Muscle layer of duodenum (tissue), 2 donors: ENCODE measurements around the gene ETV6.

Experiments
- H3K27ac ChIP-seq: one replicate; pipeline ENCODE4 v1.7.0; 2013; ENCODE audit warnings: mild to moderate bottlenecking, low read length
- H3K27me3 ChIP-seq: one replicate; pipeline ENCODE4 v1.7.0; 2013; ENCODE audit warnings: low read depth, mild to moderate bottlenecking, control low read depth, low read length
- H3K36me3 ChIP-seq, 2 donors: one replicate each; pipeline ENCODE4 v1.7.0; 2013; ENCODE audit warnings: low read length in 2 of 2, control low read depth in 1 of 2, mild to moderate bottlenecking in 1 of 2; ENCODE audit not compliant: insufficient read depth in 2 of 2, control insufficient read depth in 1 of 2
- H3K4me1 ChIP-seq, 2 donors: one replicate each; pipeline ENCODE4 v1.7.0; 2013; ENCODE audit warnings: low read length in 2 of 2, mild to moderate bottlenecking in 2 of 2, control low read depth in 1 of 2, moderate library complexity in 1 of 2; ENCODE audit not compliant: insufficient read depth in 2 of 2, control insufficient read depth in 1 of 2
- H3K4me3 ChIP-seq, 2 donors: one replicate each; pipeline ENCODE4 v1.7.0; 2013; ENCODE audit warnings: low read length in 2 of 2, low read depth in 1 of 2, mild to moderate bottlenecking in 1 of 2
- H3K9me3 ChIP-seq, 2 donors: one replicate each; pipeline ENCODE4 v1.7.0; 2013; ENCODE audit warnings: low read length in 2 of 2, control low read depth in 1 of 2, mild to moderate bottlenecking in 1 of 2; ENCODE audit not compliant: control insufficient read depth in 1 of 2
- donor health status: healthy.

ETV6 gene

DNA sequence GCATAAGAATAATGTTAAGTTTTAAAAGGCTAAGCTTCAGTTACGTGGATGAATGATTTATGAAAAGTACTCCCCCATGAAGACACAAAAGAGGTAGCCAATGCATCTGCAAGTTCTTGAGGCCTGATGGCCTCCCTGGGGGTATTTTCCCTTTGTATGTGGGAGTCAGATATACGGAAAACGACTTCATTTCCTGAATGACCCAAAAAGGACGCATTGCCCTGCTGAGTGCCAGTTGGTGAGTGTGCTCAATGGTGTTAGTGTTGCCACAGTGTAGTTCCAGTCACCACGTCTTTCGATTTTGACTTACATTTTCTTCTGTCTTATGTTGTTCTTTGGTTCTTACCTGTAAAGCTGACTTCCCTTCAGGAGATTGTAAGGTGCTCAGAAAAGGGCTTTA, 8.0 kb downstream of the ETV6 start:
- H3K27me3 ChIP-seq: no peaks in the 10 kb centered on the region
- H3K36me3 ChIP-seq: peaks cover 0 to 10% of the 10 kb centered on the region in 2 donors
- H3K4me1 ChIP-seq: peaks cover 14 to 60% of the 10 kb centered on the region in 2 donors
- H3K27ac ChIP-seq: peak overlapping the region; percentile 57
- no peaks in the 10 kb centered on the region for H3K9me3 ChIP-seq
- no peak overlapping the region for H3K4me3 ChIP-seq

DNA sequence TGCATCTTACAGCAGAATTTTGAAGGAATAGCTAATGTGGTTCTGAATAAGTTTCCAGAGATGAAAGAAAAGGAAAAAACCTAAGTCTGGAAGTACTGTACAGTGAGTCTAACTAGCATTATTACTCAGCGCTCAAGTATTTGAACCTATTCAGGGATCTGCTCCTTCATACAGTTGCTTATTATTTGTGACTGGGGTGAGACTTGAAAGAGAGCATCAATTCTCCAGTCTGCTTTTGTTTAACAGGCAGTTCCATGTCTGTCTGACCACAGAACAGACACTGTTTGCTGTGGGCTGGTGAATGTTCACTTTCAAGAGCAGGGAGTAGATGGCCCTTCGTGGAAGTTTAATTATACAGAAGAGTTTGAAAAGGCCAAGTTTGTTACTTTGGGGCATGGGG, 9.3 kb downstream of the ETV6 start:
- H3K36me3 ChIP-seq: peaks cover 0 to 10% of the 10 kb centered on the region in 2 donors
- peak overlapping the region; percentile 17 for H3K27ac ChIP-seq
- H3K27me3 ChIP-seq: no peaks in the 10 kb centered on the region
- peaks cover 8 to 65% of the 10 kb centered on the region in 2 donors for H3K4me1 ChIP-seq
- H3K4me3 ChIP-seq: no peak overlapping the region
- H3K9me3 ChIP-seq: no peaks in the 10 kb centered on the region

GRCh38 chr12:11660624-11661023, 11.2 kb downstream of the ETV6 start:
- H3K4me1 ChIP-seq: peaks cover 6 to 51% of the 10 kb centered on the region in 2 donors
- no peaks in the 10 kb centered on the region for H3K9me3 ChIP-seq
- peaks cover 0 to 10% of the 10 kb centered on the region in 2 donors for H3K36me3 ChIP-seq
- H3K27me3 ChIP-seq: no peaks in the 10 kb centered on the region
- no peak overlapping the region for H3K4me3 ChIP-seq
- no peak overlapping the region for H3K27ac ChIP-seq

- H3K4me3 ChIP-seq: no peak overlapping the region
- no peaks in the 10 kb centered on the region for H3K27me3 ChIP-seq
- H3K4me1 ChIP-seq: peaks cover 7 to 52% of the 10 kb centered on the region in 2 donors
- peaks cover 0 to 10% of the 10 kb centered on the region in 2 donors for H3K36me3 ChIP-seq
- no peaks in the 10 kb centered on the region for H3K9me3 ChIP-seq
- H3K27ac ChIP-seq: no peak overlapping the region
Observed at GRCh38 chr12:11661491-11662089, 12.1 kb downstream of the ETV6 start.

GRCh38 chr12:11662369-11662768, 12.9 kb downstream of the ETV6 start:
- peaks cover 7 to 55% of the 10 kb centered on the region in 2 donors for H3K4me1 ChIP-seq
- H3K27ac ChIP-seq: no peak overlapping the region
- no peaks in the 10 kb centered on the region for H3K9me3 ChIP-seq
- H3K36me3 ChIP-seq: peaks cover 0 to 10% of the 10 kb centered on the region in 2 donors
- no peaks in the 10 kb centered on the region for H3K27me3 ChIP-seq
- no peak overlapping the region for H3K4me3 ChIP-seq

DNA sequence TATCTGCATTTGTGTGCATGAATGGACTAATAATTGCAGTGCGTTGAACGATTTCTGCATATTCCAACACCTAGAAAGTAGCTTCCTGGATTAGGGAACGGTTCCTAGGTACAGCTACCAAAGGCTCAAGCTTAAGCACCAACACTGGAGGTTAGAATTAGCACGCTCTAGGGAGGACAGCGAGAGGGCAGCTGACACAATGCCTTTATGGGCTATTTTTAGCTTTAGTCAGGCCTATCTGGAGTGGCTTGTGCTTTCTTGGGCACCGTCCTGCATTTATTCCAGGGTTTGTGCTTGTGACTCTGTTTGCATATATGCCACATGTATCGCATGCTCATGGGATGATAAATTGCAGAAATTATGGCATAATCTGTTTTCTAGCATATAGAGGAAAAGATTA, 13.7 kb downstream of the ETV6 start:
- Histone ChIP-seq H3K4me1 (peaks cover 7 to 54% of the 10 kb centered on the region in 2 donors), H3K27me3 (no peaks in the 10 kb centered on the region), H3K9me3 (no peaks in the 10 kb centered on the region), H3K27ac (no peak overlapping the region), H3K4me3 (no peak overlapping the region), H3K36me3 (peaks cover 0 to 10% of the 10 kb centered on the region in 2 donors)

DNA sequence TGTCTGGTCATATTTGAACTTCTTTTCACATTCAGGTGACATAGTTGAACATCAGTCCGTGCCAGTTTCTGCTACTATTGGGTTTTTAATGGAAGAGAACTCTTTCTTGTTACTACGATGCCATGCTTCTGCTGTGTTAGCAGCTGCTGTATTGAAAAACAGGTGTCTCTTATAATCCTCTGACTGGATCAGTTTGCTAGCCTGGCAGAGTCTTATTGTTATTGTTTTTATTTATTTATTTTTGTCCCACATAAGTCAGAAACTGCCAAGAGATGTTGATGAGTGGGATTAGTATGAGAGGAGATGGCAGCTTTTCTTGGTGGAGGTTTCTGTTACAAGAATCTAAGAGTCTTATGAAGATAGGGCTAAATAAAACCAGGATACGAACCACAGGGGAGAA, 14.6 kb downstream of the ETV6 start:
- no peaks in the 10 kb centered on the region for H3K9me3 ChIP-seq
- no peaks in the 10 kb centered on the region for H3K27me3 ChIP-seq
- H3K4me1 ChIP-seq: peaks cover 7 to 54% of the 10 kb centered on the region in 2 donors
- peaks cover 0 to 10% of the 10 kb centered on the region in 2 donors for H3K36me3 ChIP-seq
- no peak overlapping the region for H3K4me3 ChIP-seq
- H3K27ac ChIP-seq: no peak overlapping the region

GRCh38 chr12:11666131-11667050, 16.9 kb downstream of the ETV6 start:
- Histone ChIP-seq H3K27me3 (no peaks in the 10 kb centered on the region), H3K4me1 (peaks cover 4 to 57% of the 10 kb centered on the region in 2 donors), H3K4me3 (no peak overlapping the region), H3K36me3 (peaks cover 0 to 9% of the 10 kb centered on the region in 2 donors), H3K27ac (no peak overlapping the region), H3K9me3 (no peaks in the 10 kb centered on the region)

DNA sequence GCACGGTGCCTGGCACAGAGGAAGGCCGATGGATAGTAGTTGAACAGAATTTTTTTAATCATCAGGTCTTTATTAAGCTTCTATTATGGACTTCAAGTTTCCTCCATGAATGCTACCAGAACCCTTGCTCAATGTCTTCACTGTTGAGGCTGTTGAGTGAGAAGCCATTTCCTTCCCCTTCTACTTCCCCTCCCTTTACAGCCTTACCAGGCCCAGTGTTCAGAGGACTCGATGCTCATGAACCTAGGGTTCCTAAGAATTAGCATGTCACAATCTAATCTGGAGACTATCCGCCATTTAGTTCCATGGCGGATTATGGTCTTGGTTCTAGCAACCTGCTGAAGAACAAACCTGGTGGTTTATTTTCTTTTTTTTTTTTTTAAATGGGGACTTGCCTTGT, 17.7 kb downstream of the ETV6 start:
- H3K4me1 ChIP-seq: peaks cover 5 to 57% of the 10 kb centered on the region in 2 donors
- H3K4me3 ChIP-seq: no peak overlapping the region
- no peaks in the 10 kb centered on the region for H3K27me3 ChIP-seq
- H3K36me3 ChIP-seq: peaks cover 0 to 1% of the 10 kb centered on the region in 2 donors
- H3K27ac ChIP-seq: no peak overlapping the region
- H3K9me3 ChIP-seq: no peaks in the 10 kb centered on the region

DNA sequence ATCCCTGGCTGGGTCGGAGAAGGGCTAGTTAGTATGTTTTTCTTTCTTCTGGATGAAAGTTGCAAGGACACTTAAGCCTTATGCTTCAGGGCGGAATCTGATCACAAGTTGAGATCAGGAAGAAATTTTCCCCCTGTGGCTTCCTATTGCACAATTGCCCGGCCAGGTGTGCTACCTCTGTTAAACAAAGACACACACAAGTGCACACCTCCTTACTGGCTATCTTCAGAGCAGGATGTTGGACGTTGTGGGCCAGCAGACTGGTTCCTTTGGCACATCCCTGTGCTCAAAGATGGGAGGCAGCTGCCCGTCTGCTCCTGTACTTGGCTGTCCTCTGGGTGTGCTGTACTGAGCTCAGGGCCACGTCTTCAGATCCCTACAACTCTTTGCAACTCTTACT, 19.1 kb downstream of the ETV6 start:
- no peaks in the 10 kb centered on the region for H3K9me3 ChIP-seq
- no peaks in the 10 kb centered on the region for H3K36me3 ChIP-seq
- no peak overlapping the region for H3K4me3 ChIP-seq
- H3K27ac ChIP-seq: no peak overlapping the region
- peaks cover 9 to 54% of the 10 kb centered on the region in 2 donors for H3K4me1 ChIP-seq
- H3K27me3 ChIP-seq: no peaks in the 10 kb centered on the region

- no peaks in the 10 kb centered on the region for H3K36me3 ChIP-seq
- H3K27me3 ChIP-seq: no peaks in the 10 kb centered on the region
- no peak overlapping the region for H3K4me3 ChIP-seq
- peaks cover 9 to 61% of the 10 kb centered on the region in 2 donors for H3K4me1 ChIP-seq
- H3K9me3 ChIP-seq: no peaks in the 10 kb centered on the region
- H3K27ac ChIP-seq: no peak overlapping the region
Observed at GRCh38 chr12:11669348-11669747, 19.9 kb downstream of the ETV6 start.
